GM12874 (cell line): ENCODE measurements around the gene ATAD3C.

Experiments used
- TF ChIP-seq, protein P1 (sequence below): IDR thresholded peaks from 2 replicates; pipeline ENCODE4 v1.5.1; 2011; ENCODE audit warnings: low read depth, mild to moderate bottlenecking, control low read depth, low read length, moderate library complexity; ENCODE audit not compliant: insufficient read depth

Gene ATAD3C

GRCh38 chr1:1406101-1406820 lies 43.2 kb upstream of the ATAD3C start:
- TF ChIP-seq, protein P1, sequence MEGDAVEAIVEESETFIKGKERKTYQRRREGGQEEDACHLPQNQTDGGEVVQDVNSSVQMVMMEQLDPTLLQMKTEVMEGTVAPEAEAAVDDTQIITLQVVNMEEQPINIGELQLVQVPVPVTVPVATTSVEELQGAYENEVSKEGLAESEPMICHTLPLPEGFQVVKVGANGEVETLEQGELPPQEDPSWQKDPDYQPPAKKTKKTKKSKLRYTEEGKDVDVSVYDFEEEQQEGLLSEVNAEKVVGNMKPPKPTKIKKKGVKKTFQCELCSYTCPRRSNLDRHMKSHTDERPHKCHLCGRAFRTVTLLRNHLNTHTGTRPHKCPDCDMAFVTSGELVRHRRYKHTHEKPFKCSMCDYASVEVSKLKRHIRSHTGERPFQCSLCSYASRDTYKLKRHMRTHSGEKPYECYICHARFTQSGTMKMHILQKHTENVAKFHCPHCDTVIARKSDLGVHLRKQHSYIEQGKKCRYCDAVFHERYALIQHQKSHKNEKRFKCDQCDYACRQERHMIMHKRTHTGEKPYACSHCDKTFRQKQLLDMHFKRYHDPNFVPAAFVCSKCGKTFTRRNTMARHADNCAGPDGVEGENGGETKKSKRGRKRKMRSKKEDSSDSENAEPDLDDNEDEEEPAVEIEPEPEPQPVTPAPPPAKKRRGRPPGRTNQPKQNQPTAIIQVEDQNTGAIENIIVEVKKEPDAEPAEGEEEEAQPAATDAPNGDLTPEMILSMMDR = no peak

DNA sequence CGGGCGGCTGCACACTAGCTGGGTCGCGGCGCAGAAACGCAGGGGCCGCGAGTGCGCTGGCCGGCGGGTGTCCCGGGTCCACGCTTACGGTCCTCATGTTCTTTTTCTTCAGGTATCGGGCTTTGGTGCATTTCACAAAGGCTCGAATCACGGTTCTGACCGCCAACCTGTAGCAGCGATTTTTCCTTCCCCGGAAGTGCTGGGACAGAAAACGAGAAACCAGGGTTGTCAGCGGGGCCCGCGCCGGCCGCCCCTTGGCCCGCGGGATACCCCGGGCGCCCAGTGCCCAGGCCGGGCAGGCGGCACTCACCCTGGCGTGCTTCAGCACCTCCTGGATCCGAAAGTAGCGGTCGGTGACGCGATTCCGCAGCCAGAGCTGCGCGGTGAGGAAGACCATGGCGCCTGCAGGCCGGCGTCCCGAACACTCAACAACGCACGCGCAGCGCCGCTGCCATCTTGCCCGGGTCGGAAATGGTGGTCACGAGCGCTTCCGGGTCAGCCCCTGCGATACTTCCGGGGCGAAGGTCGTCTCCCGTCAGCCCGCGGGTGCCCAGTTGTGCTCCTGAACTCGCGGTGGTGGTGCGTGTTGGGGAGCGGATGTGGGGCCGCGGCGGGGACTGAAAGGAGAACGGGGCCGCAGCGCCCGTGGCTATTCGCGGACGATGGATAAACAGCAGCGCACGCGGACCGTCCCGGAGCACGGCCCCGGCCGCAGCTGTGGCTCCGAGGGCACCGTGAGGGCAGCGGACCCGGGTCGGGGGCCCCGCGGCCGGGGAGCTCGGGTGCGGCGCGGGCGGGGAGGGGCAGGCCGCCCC lies 42.5 kb upstream of the ATAD3C start, which contains the start of gene MRPL20:
MRPL20 (minus strand) TSS at position 473 of the 815 bp plus-strand sequence; CDS start at position 397, 76 bp downstream.
- TF ChIP-seq, protein P1 = no peak

DNA sequence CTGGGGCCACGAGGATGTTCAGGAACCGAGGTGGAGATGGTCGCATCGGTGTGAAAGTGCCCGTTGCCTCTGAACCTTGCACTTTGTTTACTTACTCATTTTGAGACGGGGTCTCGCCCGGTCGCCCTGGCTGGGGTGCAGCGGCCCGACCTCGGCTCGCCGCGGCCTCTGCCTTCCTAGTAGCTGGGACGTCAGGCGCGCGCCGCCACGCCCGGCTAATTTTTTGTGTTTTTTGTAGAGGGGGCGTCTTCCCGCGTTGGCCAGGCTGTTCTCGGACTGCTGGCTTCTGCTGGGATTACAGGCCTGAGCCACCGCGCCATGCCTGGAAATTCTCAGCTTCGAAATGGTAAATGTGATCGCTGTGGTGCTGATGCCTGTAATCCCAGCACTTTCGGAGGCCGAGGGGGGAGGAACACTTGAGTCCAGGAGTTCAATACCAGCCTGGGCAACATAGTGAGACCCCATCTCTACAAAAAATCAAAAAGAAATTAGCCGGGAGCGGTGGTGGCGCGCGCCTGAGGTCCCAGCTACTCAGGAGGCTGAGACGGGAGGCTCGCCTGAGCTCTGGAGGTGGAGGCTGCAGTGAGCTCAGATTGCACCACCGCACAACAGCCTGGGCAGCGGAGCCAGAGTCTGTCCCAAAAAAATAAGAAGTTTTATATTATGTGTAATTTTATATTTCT lies 41.7 kb upstream of the ATAD3C start:
- TF ChIP-seq, protein P1 = no peak

GRCh38 chr1:1411626-1412025 lies 37.9 kb upstream of the ATAD3C start:
- TF ChIP-seq, protein P1 = no peak

GRCh38 chr1:1415751-1416150 lies 33.7 kb upstream of the ATAD3C start:
- TF ChIP-seq, protein P1 = no peak

DNA sequence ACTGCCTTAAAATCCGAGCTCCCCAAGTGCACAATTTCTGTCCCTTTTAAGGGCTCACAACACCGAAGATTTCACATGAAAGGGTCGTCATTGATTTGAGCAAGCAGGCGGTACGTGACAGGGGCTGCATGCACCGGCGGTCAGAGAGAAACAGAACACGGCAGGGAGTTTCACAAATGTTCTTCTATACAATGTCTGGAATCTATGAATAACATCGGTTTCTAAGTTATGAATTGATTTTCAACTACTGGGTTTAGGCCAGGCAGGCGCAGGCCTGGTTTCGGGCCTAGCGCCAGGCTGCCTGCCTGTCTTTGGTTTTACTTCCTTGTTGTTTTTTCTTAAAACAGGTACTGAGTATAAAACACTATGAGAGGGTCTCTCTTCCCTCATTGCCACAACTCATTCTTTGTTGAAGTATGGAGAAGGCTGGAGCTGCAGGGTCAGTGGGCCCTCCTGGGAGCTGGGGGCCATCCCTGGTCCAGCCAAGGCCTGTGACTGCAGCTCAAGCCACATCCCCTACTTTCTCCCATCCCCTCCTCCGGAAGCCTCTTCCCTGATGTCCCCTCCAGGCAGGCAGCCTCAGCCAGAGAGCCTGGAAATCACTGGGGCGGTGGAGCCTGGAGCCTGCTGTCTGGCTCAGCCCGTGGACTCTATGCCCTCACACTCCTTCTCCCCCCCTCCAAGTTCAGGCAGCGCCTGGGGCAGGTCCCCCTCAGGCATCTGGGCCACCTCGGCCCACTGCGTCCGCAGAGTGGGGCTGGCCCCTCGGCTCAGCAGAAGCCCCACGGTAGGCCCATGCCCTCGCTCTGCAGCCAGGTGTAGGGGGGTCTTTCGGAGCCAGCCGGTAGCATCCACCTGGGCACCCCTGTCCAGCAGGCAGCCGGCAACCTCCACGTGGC lies 30.8 kb upstream of the ATAD3C start:
- TF ChIP-seq, protein P1 = no peak
